Measurements from ENCODE around the gene ZNFX1. TPM values are rescaled to one million over a fixed set of nuclear protein-coding genes. Genes with fewer than 3 reads are reported as not detected.

The ZNFX1 gene
- total and polyA plus RNA-seq, 2 experiments from 2014 or later, result 47.3 to 50.7 TPM

GRCh38 chr20:49247792-49248191, 30.1 kb downstream of the ZNFX1 start:
- Histone ChIP-seq H3K9ac (no peak overlapping the region), H3K79me2 (ENCODE audit: insufficient read depth) (no peaks in the 10 kb centered on the region), H2AFZ (no peak overlapping the region), H3K27ac (no peak overlapping the region), H3F3A (ENCODE audit: insufficient read depth) (peaks cover 44% of the 10 kb centered on the region), H3K27me3 (replicated peaks; ENCODE audit: insufficient read depth) (no peaks in the 10 kb centered on the region), H3K9me3 (ENCODE audit: low read depth) (no peaks in the 10 kb centered on the region), H4K20me1 (ENCODE audit: insufficient read depth) (no peaks in the 10 kb centered on the region), H3K4me1 (ENCODE audit: insufficient read depth) (no peaks in the 10 kb centered on the region), H3K4me3 (no peak overlapping the region), H3K4me2 (ENCODE audit: unreplicated experiment) (no peak overlapping the region), H3K36me3 (ENCODE audit: low read depth) (peaks cover 50% of the 10 kb centered on the region), H3K9me2 (ENCODE audit: insufficient read depth) (no peaks in the 10 kb centered on the region)
- in situ Hi-C loops (cut with MboI), result no loop called here
- WGBS, 2 experiments (ENCODE audit: low coverage in 1 of 2, low lambda C conversion rate in 2 of 2, missing lambda C conversion rate in 2 of 2), result 53% methylated on average over 5 of the region's 5 CpGs
- TF ChIP-seq EZH2 (IDR thresholded peaks at IDR 0.05; ENCODE audit: insufficient read depth, poor library complexity, severe bottlenecking) (no peak), EZH2phosphoT487 (IDR thresholded peaks at IDR 0.05; ENCODE audit: insufficient read depth, low read depth) (no peak)
- DNase-seq, result no peak

DNA sequence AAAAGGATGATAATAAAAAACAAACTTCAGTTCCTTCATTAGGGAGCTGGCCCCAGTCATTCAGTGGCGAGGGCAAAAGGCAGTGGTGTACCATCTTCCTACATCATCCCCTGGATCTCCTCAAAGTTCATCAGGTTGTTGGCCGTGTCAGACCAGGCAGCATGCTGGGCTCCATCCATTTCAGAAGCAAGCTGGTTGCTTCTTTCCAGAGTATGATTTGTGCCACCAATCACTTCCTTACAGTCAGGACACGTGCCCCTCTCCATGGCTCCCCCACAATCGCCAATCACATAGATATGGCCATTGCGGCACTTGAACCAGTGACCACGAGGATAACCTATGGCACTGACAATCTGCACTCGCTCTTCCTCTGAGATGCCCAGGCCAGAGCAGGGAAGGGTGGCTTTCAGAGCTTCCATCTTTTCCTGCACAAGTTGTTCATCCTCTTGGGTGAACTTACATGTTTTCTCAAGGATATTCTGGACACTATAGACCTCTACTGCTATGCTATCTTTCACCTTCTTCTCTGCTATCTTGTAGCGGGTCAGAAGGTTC, 30.6 kb downstream of the ZNFX1 start:
- H3K4me1 ChIP-seq (ENCODE audit: insufficient read depth), result no peaks in the 10 kb centered on the region
- H2AFZ ChIP-seq, result no peak overlapping the region
- WGBS, 2 experiments (ENCODE audit: low coverage in 1 of 2, low lambda C conversion rate in 2 of 2, missing lambda C conversion rate in 2 of 2), result 83 to 84% methylated on average over 8 of the region's 8 CpGs
- H3K9me3 ChIP-seq (ENCODE audit: low read depth), result no peaks in the 10 kb centered on the region
- no peaks in the 10 kb centered on the region for H3K27me3 ChIP-seq (replicated peaks; ENCODE audit: insufficient read depth)
- no peaks in the 10 kb centered on the region for H4K20me1 ChIP-seq (ENCODE audit: insufficient read depth)
- H3K9ac ChIP-seq, result no peak overlapping the region
- no peak overlapping the region for H3K4me3 ChIP-seq
- H3K27ac ChIP-seq, result no peak overlapping the region
- in situ Hi-C loops (cut with MboI), result no loop called here
- H3K36me3 ChIP-seq (ENCODE audit: low read depth), result peaks cover 48% of the 10 kb centered on the region; the same call in 1 of the 2 replicates
- peaks cover 44% of the 10 kb centered on the region for H3F3A ChIP-seq (ENCODE audit: insufficient read depth)
- no peak overlapping the region for H3K4me2 ChIP-seq (ENCODE audit: unreplicated experiment)
- no peaks in the 10 kb centered on the region for H3K9me2 ChIP-seq (ENCODE audit: insufficient read depth)
- no peak for TF ChIP-seq EZH2 (IDR thresholded peaks at IDR 0.05; ENCODE audit: insufficient read depth, poor library complexity, severe bottlenecking)
- TF ChIP-seq EZH2phosphoT487 (IDR thresholded peaks at IDR 0.05; ENCODE audit: insufficient read depth, low read depth), result no peak
- no peak for DNase-seq
- no peaks in the 10 kb centered on the region for H3K79me2 ChIP-seq (ENCODE audit: insufficient read depth)

GRCh38 chr20:49245921-49246740, 31.7 kb downstream of the ZNFX1 start:
- TF ChIP-seq EZH2 (IDR thresholded peaks at IDR 0.05; ENCODE audit: insufficient read depth, poor library complexity, severe bottlenecking) (no peak), EZH2phosphoT487 (IDR thresholded peaks at IDR 0.05; ENCODE audit: insufficient read depth, low read depth) (no peak)
- H3K9ac ChIP-seq, result no peak overlapping the region
- in situ Hi-C loops (cut with MboI), result no loop called here
- H3K27ac ChIP-seq, result no peak overlapping the region
- H3K36me3 ChIP-seq (ENCODE audit: low read depth), result peaks cover 51% of the 10 kb centered on the region; the same call in 1 of the 2 replicates
- no peak overlapping the region for H3K4me2 ChIP-seq (ENCODE audit: unreplicated experiment)
- no peaks in the 10 kb centered on the region for H3K27me3 ChIP-seq (replicated peaks; ENCODE audit: insufficient read depth)
- H3K9me2 ChIP-seq (ENCODE audit: insufficient read depth), result no peaks in the 10 kb centered on the region
- H4K20me1 ChIP-seq (ENCODE audit: insufficient read depth), result no peaks in the 10 kb centered on the region
- peak; percentile 77 for DNase-seq
- H3K79me2 ChIP-seq (ENCODE audit: insufficient read depth), result no peaks in the 10 kb centered on the region
- no peak overlapping the region for H2AFZ ChIP-seq
- whole genome bisulfite sequencing, 2 experiments (ENCODE audit: low coverage in 1 of 2, low lambda C conversion rate in 2 of 2, missing lambda C conversion rate in 2 of 2), result 33 to 35% methylated on average over 3 of the region's 3 CpGs
- H3K9me3 ChIP-seq (ENCODE audit: low read depth), result no peaks in the 10 kb centered on the region
- peaks cover 40% of the 10 kb centered on the region for H3F3A ChIP-seq (ENCODE audit: insufficient read depth)
- no peak overlapping the region for H3K4me3 ChIP-seq
- no peaks in the 10 kb centered on the region for H3K4me1 ChIP-seq (ENCODE audit: insufficient read depth)

GRCh38 chr20:49237531-49237930, 40.3 kb downstream of the ZNFX1 start:
- H3K27me3 ChIP-seq (replicated peaks; ENCODE audit: insufficient read depth), result no peaks in the 10 kb centered on the region
- TF ChIP-seq EZH2 (IDR thresholded peaks at IDR 0.05; ENCODE audit: insufficient read depth, poor library complexity, severe bottlenecking), result no peak
- no peak for TF ChIP-seq EZH2phosphoT487 (IDR thresholded peaks at IDR 0.05; ENCODE audit: insufficient read depth, low read depth)
- H3K9me3 ChIP-seq (ENCODE audit: low read depth), result no peaks in the 10 kb centered on the region
- no peak for DNase-seq
- peaks cover 36% of the 10 kb centered on the region; the same call in 1 of the 2 replicates for H3K36me3 ChIP-seq (ENCODE audit: low read depth)
- H4K20me1 ChIP-seq (ENCODE audit: insufficient read depth), result no peaks in the 10 kb centered on the region
- no peaks in the 10 kb centered on the region for H3K79me2 ChIP-seq (ENCODE audit: insufficient read depth)
- no peaks in the 10 kb centered on the region for H3K9me2 ChIP-seq (ENCODE audit: insufficient read depth)
- no peak overlapping the region for H3K4me2 ChIP-seq (ENCODE audit: unreplicated experiment)
- H3K4me1 ChIP-seq (ENCODE audit: insufficient read depth), result no peaks in the 10 kb centered on the region
- no peak overlapping the region for H3K9ac ChIP-seq
- WGBS, 2 experiments (ENCODE audit: low coverage in 1 of 2, low lambda C conversion rate in 2 of 2, missing lambda C conversion rate in 2 of 2), result 90 to 92% methylated on average over 4 of the region's 4 CpGs
- no peak overlapping the region for H2AFZ ChIP-seq
- in situ Hi-C loops (cut with MboI), result no loop called here
- H3K27ac ChIP-seq, result no peak overlapping the region
- no peak overlapping the region for H3K4me3 ChIP-seq
- peaks cover 4% of the 10 kb centered on the region; the same call in 1 of the 2 replicates for H3F3A ChIP-seq (ENCODE audit: insufficient read depth)

All from GM23248 (cell line).